GM18502 (cell line): Measurements from ENCODE around the gene IFI27L2.

Experiments used
- ATAC-seq: cut with Tn5 transposase; IDR thresholded peaks from one replicate; pipeline ENCODE4 v1.9.1; 2021; ENCODE audit warnings: mild to moderate bottlenecking; ENCODE audit not compliant: unreplicated experiment, poor library complexity

The IFI27L2 gene

GRCh38 chr14:94153750-94154342, 24.4 kb upstream of the IFI27L2 start:
- ATAC-seq = no peak

- no peak for ATAC-seq
Observed at GRCh38 chr14:94152676-94153075, 23.3 kb upstream of the IFI27L2 start.

GRCh38 chr14:94145902-94146527, 16.6 kb upstream of the IFI27L2 start:
- no peak for ATAC-seq

GRCh38 chr14:94144765-94145164, 15.4 kb upstream of the IFI27L2 start:
- no peak for ATAC-seq

GRCh38 chr14:94143711-94144110, 14.3 kb upstream of the IFI27L2 start:
- ATAC-seq = no peak

- ATAC-seq = no peak
Observed at GRCh38 chr14:94143239-94143638, 13.8 kb upstream of the IFI27L2 start.

GRCh38 chr14:94142836-94143235, 13.4 kb upstream of the IFI27L2 start:
- no peak for ATAC-seq

- ATAC-seq = no peak
Observed at GRCh38 chr14:94142247-94142646, 12.8 kb upstream of the IFI27L2 start.

GRCh38 chr14:94139421-94139820, 10.0 kb upstream of the IFI27L2 start:
- no peak for ATAC-seq

- no peak for ATAC-seq
Observed at GRCh38 chr14:94139006-94139405, 9.6 kb upstream of the IFI27L2 start.

GRCh38 chr14:94138251-94138650, 8.8 kb upstream of the IFI27L2 start:
- ATAC-seq = no peak

GRCh38 chr14:94136575-94137331, 7.3 kb upstream of the IFI27L2 start:
- ATAC-seq = peak; percentile 83

GRCh38 chr14:94135476-94135875, 6.1 kb upstream of the IFI27L2 start:
- no peak for ATAC-seq

- ATAC-seq = peak; percentile 41
Observed at GRCh38 chr14:94132285-94132887, 3.0 kb upstream of the IFI27L2 start.

- no peak for ATAC-seq
Observed at GRCh38 chr14:94129758-94130414, 482 bp upstream of the IFI27L2 start.

GRCh38 chr14:94128216-94128839, 1.1 kb downstream of the IFI27L2 start:
- ATAC-seq = no peak

GRCh38 chr14:94127330-94127729, 2.1 kb downstream of the IFI27L2 start:
- no peak for ATAC-seq

GRCh38 chr14:94126800-94127199, 2.6 kb downstream of the IFI27L2 start:
- no peak for ATAC-seq

- no peak for ATAC-seq
Observed at GRCh38 chr14:94126419-94126677, 3.1 kb downstream of the IFI27L2 start.

GRCh38 chr14:94125659-94126418, 3.6 kb downstream of the IFI27L2 start:
- no peak for ATAC-seq
